K562 (cell line): ENCODE measurements around the gene TOR1AIP1. TPM values are rescaled to one million over a fixed set of nuclear protein-coding genes. Genes with fewer than 3 reads are reported as not detected.

ENCODE experiments used
- ATAC-seq: fragments of 200-7000 bp; cut with Tn5 transposase; 3 replicates; pipeline ENCODE4 v1.9.1; 2020; ENCODE audit warnings: moderate library complexity
- BruUV-seq: library from RNA; stranded (reverse); fragments of 400-500 nt; replicated peaks from 2 replicates; lab custom pipeline; 2021; lab: Mats Ljungman, UMichigan
- CTCF ChIA-PET: fragments of 300-600 bp; formaldehyde crosslinking; extraction: SDS; loops from one replicate; lab custom pipeline; 2021; ENCODE audit warnings: low intra/inter-chr PET ratio; lab: Yijun Ruan, JAX
- POLR2A ChIA-PET: fragments of 300-600, 350-650 bp; sonication (Branson Sonifier 250); formaldehyde crosslinking; extraction: SDS; loops from one replicate; lab custom pipeline; 2021; ENCODE audit warnings: antibody characterized with exemption, inconsistent platforms; lab: Yijun Ruan, JAX
- DNase-seq, 4 experiments: peaks; one replicate each; pipeline versions ENCODE4 v3.0.0 to v3.0.0-alpha.2; 2011 to 2018; ENCODE audit warnings: low spot score in 3 of 4, mixed read lengths in 3 of 4; ENCODE audit errors: extremely low read depth in 1 of 4
- FAIRE-seq: peaks from 2 replicates; lab custom pipeline; 2011; peaks lifted over from hg19 to GRCh38; lab: Jason Lieb, UNC
- H2AFZ ChIP-seq: 2 replicates; pipeline ENCODE4 v1.6.0; 2011; ENCODE audit warnings: low read depth, low read length, control low read depth, inconsistent platforms
- H3K27ac ChIP-seq: fragments of 200-600 bp; 3 replicates; pipeline ENCODE4 v1.8.0; 2011; ENCODE audit warnings: low read depth, mild to moderate bottlenecking, control low read depth, inconsistent platforms, low read length, moderate library complexity, mixed read lengths; ENCODE audit errors: extremely low read depth
- H3K27me3 ChIP-seq, 2 experiments: fragments of 300-600 bp in 1 of 2; 2 replicates in 1 of 2; 3 replicates in 1 of 2; pipeline versions ENCODE4 v1.6.0 to v1.8.0; 2011; ENCODE audit warnings: inconsistent platforms in 2 of 2, low read length in 2 of 2, mild to moderate bottlenecking in 1 of 2, mixed read lengths in 1 of 2, moderate library complexity in 1 of 2; ENCODE audit not compliant: control insufficient read depth in 2 of 2, insufficient read depth in 2 of 2
- H3K36me3 ChIP-seq: fragments of 300-600 bp; 3 replicates; pipeline ENCODE4 v1.8.0; 2011; ENCODE audit warnings: mild to moderate bottlenecking, low read length, inconsistent platforms; ENCODE audit not compliant: control insufficient read depth, insufficient read depth
- H3K4me1 ChIP-seq, 2 experiments: fragments of 200-600 bp in 1 of 2; replicated peaks in 1 of 2; 2 replicates in 1 of 2; 3 replicates in 1 of 2; pipeline versions ENCODE4 v1.5.1 to v1.8.0; 2011; ENCODE audit warnings: inconsistent platforms in 2 of 2, low read length in 2 of 2, mild to moderate bottlenecking in 1 of 2, mixed read lengths in 1 of 2, moderate library complexity in 1 of 2; ENCODE audit not compliant: control insufficient read depth in 2 of 2, insufficient read depth in 2 of 2
- H3K4me2 ChIP-seq: 2 replicates; pipeline ENCODE4 v1.6.1; 2011; ENCODE audit warnings: low read length, control low read depth, inconsistent platforms, mixed read lengths; ENCODE audit not compliant: insufficient read depth
- H3K4me3 ChIP-seq: fragments of 200-600 bp; sonication (generic), shearing (Covaris generic); 2 replicates; pipeline ENCODE4 v1.5.1; 2016; ENCODE audit warnings: control low read depth, inconsistent platforms
- H3K79me2 ChIP-seq: fragments of 200-600 bp; 3 replicates; pipeline ENCODE4 v1.8.0; 2011; ENCODE audit warnings: low read length, inconsistent platforms; ENCODE audit not compliant: control insufficient read depth, insufficient read depth
- H3K9ac ChIP-seq, 2 experiments: 2 replicates each; pipeline versions ENCODE4 v1.6.0 to v1.6.1; 2011; ENCODE audit warnings: low read depth in 2 of 2, low read length in 2 of 2, control low read depth in 1 of 2, inconsistent platforms in 1 of 2, mild to moderate bottlenecking in 1 of 2, mixed read lengths in 1 of 2; ENCODE audit not compliant: insufficient read depth in 1 of 2
- H3K9me1 ChIP-seq: one replicate; pipeline ENCODE4 v1.6.0; 2011; ENCODE audit warnings: inconsistent platforms, mild to moderate bottlenecking, low read length, moderate library complexity; ENCODE audit not compliant: control insufficient read depth, insufficient read depth
- H3K9me3 ChIP-seq: replicated peaks from 2 replicates; pipeline ENCODE4 v1.5.1; 2011; ENCODE audit warnings: low read depth, low read length, inconsistent platforms; ENCODE audit not compliant: control insufficient read depth, insufficient read depth
- H4K20me1 ChIP-seq: replicated peaks from 2 replicates; pipeline ENCODE4 v1.6.1; 2011; ENCODE audit warnings: low read length, inconsistent platforms, mixed read lengths; ENCODE audit not compliant: control insufficient read depth, insufficient read depth
- CBX2 ChIP-seq: fragments of 200-600 bp; sonication (generic); IDR thresholded peaks from one replicate; pipeline ENCODE4 v1.6.1; 2012; ENCODE audit warnings: mild to moderate bottlenecking, low read length, inconsistent platforms; ENCODE audit not compliant: insufficient read depth, poor library complexity, severe bottlenecking
- E2F4 ChIP-seq: sonication (generic); formaldehyde crosslinking; IDR thresholded peaks from 2 replicates; pipeline ENCODE4 v1.8.0; 2022; ENCODE audit warnings: mild to moderate bottlenecking, low read depth, missing genetic modification reagents
- EGR1 ChIP-seq: fragments of 450-650 bp; conservative IDR thresholded peaks from 2 replicates; pipeline ENCODE4 v1.6.1; 2017; ENCODE audit warnings: mild to moderate bottlenecking
- HCFC1 ChIP-seq: IDR thresholded peaks from 2 replicates; pipeline ENCODE4 v1.6.1; 2012; ENCODE audit warnings: low read depth, low read length, improper control_type of control experiment
- HNRNPH1 ChIP-seq: fragments of 200-400 bp; formaldehyde crosslinking; optimal IDR thresholded peaks from 2 replicates; pipeline ENCODE3; 2017; ENCODE audit warnings: low read depth, mild to moderate bottlenecking, low read length, moderate library complexity
- MYNN ChIP-seq, 2 experiments: sonication (generic); formaldehyde crosslinking in 1 of 2; IDR thresholded peaks; 2 replicates each; pipeline versions ENCODE4 v1.5.0 to v1.6.1; 2016 to 2020; ENCODE audit warnings: antibody characterized with exemption in 1 of 2, missing genetic modification reagents in 1 of 2
- NKRF ChIP-seq: fragments of 450-650 bp; IDR thresholded peaks from 2 replicates; pipeline ENCODE4 v1.6.1; 2016; ENCODE audit warnings: borderline replicate concordance
- PHB2 ChIP-seq: fragments of 450-650 bp; IDR thresholded peaks from 2 replicates; pipeline ENCODE4 v1.6.1; 2017; ENCODE audit warnings: low read depth
- PHF8 ChIP-seq: fragments of 200-600 bp; sonication (generic); IDR thresholded peaks from 2 replicates; pipeline ENCODE4 v1.6.1; 2012; ENCODE audit warnings: mixed run types, mild to moderate bottlenecking, inconsistent platforms, low read length, moderate library complexity, borderline replicate concordance
- PYGO2 ChIP-seq: fragments of 450-650 bp; IDR thresholded peaks from 2 replicates; pipeline ENCODE4 v1.6.1; 2016; ENCODE audit warnings: mild to moderate bottlenecking, missing genetic modification characterization, moderate library complexity, missing compliant biosample characterization
- RUNX1 ChIP-seq: sonication (generic); IDR thresholded peaks from 2 replicates; pipeline ENCODE4 v1.6.1; 2016; ENCODE audit warnings: antibody characterized with exemption, low read depth
- SAFB ChIP-seq: fragments of 200-400 bp; formaldehyde crosslinking; IDR thresholded peaks from 2 replicates; pipeline ENCODE4 v1.6.1; 2017; ENCODE audit warnings: low read depth, low read length, borderline replicate concordance
- SMAD4 ChIP-seq: fragments of 250-450 bp; sonication (Bioruptor Pico); conservative IDR thresholded peaks from 2 replicates; pipeline ENCODE4 v1.8.0; 2021; ENCODE audit warnings: inconsistent platforms, mild to moderate bottlenecking, moderate library complexity
- TSC22D4 ChIP-seq: fragments of 450-650 bp; IDR thresholded peaks from 2 replicates; pipeline ENCODE4 v1.6.1; 2016; ENCODE audit warnings: missing genetic modification characterization, missing biosample characterization, control low read depth
- USF1 ChIP-seq: sonication (generic); formaldehyde crosslinking; IDR thresholded peaks from 2 replicates; pipeline ENCODE4 v1.9.0; 2022; ENCODE audit warnings: mild to moderate bottlenecking, missing genetic modification reagents
- ZNF398 ChIP-seq: fragments of 250-450 bp; sonication (Bioruptor Pico); IDR thresholded peaks from 2 replicates; pipeline ENCODE4 v1.8.0; 2021; ENCODE audit warnings: moderate library complexity, mild to moderate bottlenecking, inconsistent platforms
- ZNF551 ChIP-seq: fragments of 250-450 bp; sonication (Bioruptor Pico); IDR thresholded peaks from 2 replicates; pipeline ENCODE4 v1.5.0; 2021; ENCODE audit warnings: mild to moderate bottlenecking, moderate library complexity
- ZSCAN29 ChIP-seq: fragments of 450-650 bp; IDR thresholded peaks from 2 replicates; pipeline ENCODE4 v1.6.1; 2017
- WGBS: fragments of 100-300 bp; shearing (Covaris generic); methylation state at CpG from one replicate; pipeline ENCODE4 v1.1.6; 2016; ENCODE audit warnings: low coverage, mixed read lengths; ENCODE audit not compliant: insufficient coverage; ENCODE audit errors: missing lambda C conversion rate; 5-methylcytosine and 5-hydroxymethylcytosine counted together
- in situ Hi-C: fragments of 300-500 bp; cut with MboI; formaldehyde crosslinking; loops from 4 replicates; pipeline ENCODE4 v1.15.0; 2018; ENCODE audit warnings: inconsistent platforms, mixed read lengths
- intact Hi-C: fragments of 100-400 bp; cut with micrococcal nuclease; formaldehyde crosslinking; loops from 2 replicates; pipeline ENCODE4 v1.14.2; 2022
- polyA plus RNA-seq, 8 experiments: library from polyadenylated mRNA; depleted of rRNA in 4 of 8; stranded (reverse) in 5 of 8; unstranded in 3 of 8; fragments of >200 nt; fragmentation: Nextera tagmentation in 2 of 8; fragmentation: Illumina TruSeq in 1 of 8; extraction: Ambion mirVana in 2 of 8; extraction: Trizol in 1 of 8; gene quantifications; 2 replicates each; pipeline versions ENCODE4 v1.2.1 to v1.2.3, GENCODE V29; 2011 to 2014; ENCODE audit warnings: inconsistent platforms in 1 of 8, missing spikeins in 1 of 8
- total RNA-seq, 7 experiments: library from RNA; depleted of rRNA in 6 of 7; stranded (reverse); fragments of >200 nt in 6 of 7; fragmentation: Illumina TruSeq in 2 of 7; extraction: Trizol in 2 of 7; gene quantifications; 2 replicates each; pipeline versions ENCODE4 v1.2.1 to v1.2.3, GENCODE V29; 2011 to 2021; ENCODE audit warnings: low replicate concordance in 1 of 7

TOR1AIP1 gene
- total and polyA plus RNA-seq, 9 of the 15 experiments (the other 6 are each of a cell fraction or from before 2014, with no cell fraction given) = 18.1 to 46.9 (median 35.5) TPM

GRCh38 chr1:179866616-179867015 is 15.5 kb upstream of the TOR1AIP1 start:
- ChIA-PET POLR2A (interaction anchor here (0.7 to 3.5 kb wide), 8 partner anchors 8 to 288 kb away, joined by 3 to 10 read pairs (median 6); partner anchors contain the start of genes QSOX1 and TOR1AIP1), CTCF (interaction anchor here (1.2 to 2.3 kb wide), 2 partner anchors 302 to 311 kb away, joined by 3 to 24 read pairs; no protein-coding TSS in a partner anchor)
- Histone ChIP-seq H3K4me3 (no peak overlapping the region), H3K4me2 (no peak overlapping the region), H3K9me3 (no peaks in the 10 kb centered on the region), H3K27me3 (no peaks in the 10 kb centered on the region), H4K20me1 (0 out of 2 replicates have a peak, but pooled peaks cover 3% of the 10 kb centered on the region), H3K79me2 (peaks cover 68% of the 10 kb centered on the region), H3K9ac (no peak overlapping the region), H3K9me1 (no peaks in the 10 kb centered on the region), H3K36me3 (peaks cover 90% of the 10 kb centered on the region), H3K27ac (no peak overlapping the region), H2AFZ (no peak overlapping the region), H3K4me1 (no peaks in the 10 kb centered on the region)
- no peak for FAIRE-seq
- no peak for DNase-seq
- 98% methylated on average over 7 of the region's 7 CpGs for WGBS
- no TSS peak for BruUV-seq
- intact Hi-C loops (loop anchor here (1.0 to 2.0 kb wide), 2 partner anchors 302 to 313 kb away; no protein-coding TSS in a partner anchor), in situ Hi-C loops (no loop called here)
- ATAC-seq = no peak
- no peak for TF ChIP-seq RUNX1
- TF ChIP-seq ZNF398 = no peak
- TF ChIP-seq HNRNPH1 = no peak
- TF ChIP-seq PHB2 = no peak
- TF ChIP-seq PYGO2 (tag) = no peak
- TF ChIP-seq EGR1 = no peak
- no peak for TF ChIP-seq MYNN (IDR thresholded peaks at IDR 0.05)
- no peak for TF ChIP-seq MYNN (CRISPR knock-in tag; IDR thresholded peaks at IDR 0.05)
- no peak for TF ChIP-seq HCFC1
- TF ChIP-seq TSC22D4 (tag) = no peak
- TF ChIP-seq USF1 (CRISPR knock-in tag) = no peak
- no peak for TF ChIP-seq E2F4 (CRISPR knock-in tag)
- no peak for TF ChIP-seq ZNF551 (CRISPR knock-in tag)
- TF ChIP-seq SAFB = no peak
- no peak for TF ChIP-seq SMAD4 (CRISPR knock-in tag)
- TF ChIP-seq PHF8 = no peak
- TF ChIP-seq ZSCAN29 = no peak
- no peak for TF ChIP-seq NKRF
- TF ChIP-seq CBX2 = no peak
